GM12892 (cell line): ENCODE data around the gene CBX4.

Experiments
- DNase-seq: peaks from one replicate; pipeline ENCODE4 v3.0.0; 2011; ENCODE audit not compliant: insufficient read length
- FAIRE-seq: peaks from 2 replicates; lab custom pipeline; 2011; peaks lifted over from hg19 to GRCh38; lab: Jason Lieb, UNC
- POLR2A ChIP-seq: IDR thresholded peaks from 2 replicates; pipeline ENCODE4 v1.6.1; 2011; ENCODE audit warnings: low read depth, low read length, control low read depth
- POLR2AphosphoS5 ChIP-seq: IDR thresholded peaks from 2 replicates; pipeline ENCODE4 v1.6.1; 2011; ENCODE audit warnings: low read depth, low read length, control low read depth
- TAF1 ChIP-seq: IDR thresholded peaks from 2 replicates; pipeline ENCODE4 v1.6.1; 2011; ENCODE audit warnings: low read depth, mild to moderate bottlenecking, control low read depth, low read length, borderline replicate concordance

Gene CBX4

DNA sequence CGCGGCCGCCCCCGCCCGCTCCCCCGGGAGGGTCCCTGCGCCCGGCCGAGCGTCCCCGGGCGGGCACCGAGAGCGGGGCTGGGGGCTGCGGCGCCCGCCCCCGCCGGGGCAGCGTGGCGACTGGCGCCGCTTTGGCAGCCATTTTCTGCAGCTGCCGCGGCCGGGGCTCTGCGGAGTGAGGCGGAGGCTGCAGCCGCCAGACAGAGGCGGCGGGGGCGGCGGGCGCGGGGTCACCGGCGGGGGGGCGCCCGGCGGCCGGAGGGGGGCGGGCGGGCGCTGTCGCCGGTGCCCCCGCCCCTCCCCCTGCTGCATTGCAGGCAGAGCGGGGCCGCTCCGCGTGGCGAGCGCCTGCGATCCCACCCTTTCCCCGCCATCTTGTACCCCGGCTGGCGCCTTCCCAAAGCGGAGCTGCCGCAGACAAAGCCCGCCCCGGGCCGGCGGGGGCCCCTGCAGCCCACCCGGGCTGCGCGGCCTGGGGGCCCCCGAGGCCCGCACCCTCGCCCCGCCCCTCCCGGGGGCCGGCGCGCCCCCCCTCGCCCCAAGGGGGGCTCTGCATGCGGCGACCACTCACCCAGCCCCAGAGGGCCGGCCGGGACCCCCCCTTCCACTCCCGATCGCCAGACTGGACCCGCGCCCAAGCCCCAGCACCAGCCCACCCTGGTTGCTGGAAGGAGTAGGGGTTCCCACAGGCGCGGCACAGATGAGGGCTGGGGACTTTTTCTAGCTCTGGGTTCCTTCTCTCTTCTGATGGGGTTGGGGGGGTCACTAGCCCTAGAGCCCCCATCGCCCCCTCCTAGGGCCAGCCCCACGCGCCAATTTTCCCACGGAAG is 25.7 kb downstream of the CBX4 start:
- FAIRE-seq (no peak), DNase-seq (no peak)
- TF ChIP-seq TAF1 (no peak), POLR2A (no peak), POLR2AphosphoS5 (no peak)

DNA sequence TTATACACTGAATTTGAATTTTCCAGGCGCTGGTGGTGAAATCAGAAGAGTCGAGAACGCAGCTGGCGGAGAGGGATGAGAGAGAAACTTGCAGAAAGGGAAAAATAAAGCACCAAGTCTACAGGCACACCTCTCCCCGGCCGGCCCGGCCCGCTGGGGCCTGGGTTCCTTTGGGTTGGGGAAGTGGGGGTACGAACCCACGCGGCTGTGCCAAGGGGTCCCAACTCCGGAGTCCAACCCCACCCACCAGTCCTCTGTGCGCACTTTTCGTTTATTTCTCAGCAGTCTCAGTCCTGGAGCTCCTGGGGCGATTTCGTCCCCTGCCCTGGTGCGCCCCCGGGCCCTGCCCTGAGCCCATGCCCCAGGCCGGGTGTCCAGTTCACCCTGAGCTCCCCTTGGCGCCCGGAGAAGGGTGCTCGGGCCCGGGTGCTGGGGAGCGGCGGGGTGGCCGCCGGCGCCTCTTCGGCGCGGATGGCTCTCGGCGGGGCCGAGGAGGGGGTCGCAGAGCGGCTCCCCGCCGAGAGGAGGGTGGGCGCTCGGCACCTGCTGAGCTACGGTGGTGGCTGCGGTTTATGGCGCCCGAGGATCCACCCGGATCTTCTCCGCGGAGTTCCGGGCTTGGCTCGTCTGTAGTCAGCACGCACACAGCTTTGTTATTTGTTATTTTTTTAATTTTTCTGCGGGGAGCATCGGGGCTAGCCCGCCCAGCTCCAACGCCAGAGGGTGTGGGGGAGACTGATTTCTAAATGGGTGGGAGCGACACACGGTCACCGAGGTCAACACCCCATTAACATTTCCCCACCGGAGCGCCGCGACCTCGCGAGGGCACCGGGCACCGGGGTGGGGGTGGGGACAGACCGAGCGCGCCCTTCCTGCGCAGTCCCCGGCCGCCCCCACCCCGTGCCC is 26.6 kb downstream of the CBX4 start:
- no peak for TF ChIP-seq POLR2AphosphoS5
- TF ChIP-seq POLR2A, result no peak
- no peak for TF ChIP-seq TAF1
- FAIRE-seq (no peak), DNase-seq (no peak)

- DNase-seq (no peak), FAIRE-seq (no peak)
- TF ChIP-seq POLR2AphosphoS5 (no peak), POLR2A (no peak), TAF1 (no peak)
Measured at GRCh38 chr17:79811868-79812352, 27.3 kb downstream of the CBX4 start.

DNA sequence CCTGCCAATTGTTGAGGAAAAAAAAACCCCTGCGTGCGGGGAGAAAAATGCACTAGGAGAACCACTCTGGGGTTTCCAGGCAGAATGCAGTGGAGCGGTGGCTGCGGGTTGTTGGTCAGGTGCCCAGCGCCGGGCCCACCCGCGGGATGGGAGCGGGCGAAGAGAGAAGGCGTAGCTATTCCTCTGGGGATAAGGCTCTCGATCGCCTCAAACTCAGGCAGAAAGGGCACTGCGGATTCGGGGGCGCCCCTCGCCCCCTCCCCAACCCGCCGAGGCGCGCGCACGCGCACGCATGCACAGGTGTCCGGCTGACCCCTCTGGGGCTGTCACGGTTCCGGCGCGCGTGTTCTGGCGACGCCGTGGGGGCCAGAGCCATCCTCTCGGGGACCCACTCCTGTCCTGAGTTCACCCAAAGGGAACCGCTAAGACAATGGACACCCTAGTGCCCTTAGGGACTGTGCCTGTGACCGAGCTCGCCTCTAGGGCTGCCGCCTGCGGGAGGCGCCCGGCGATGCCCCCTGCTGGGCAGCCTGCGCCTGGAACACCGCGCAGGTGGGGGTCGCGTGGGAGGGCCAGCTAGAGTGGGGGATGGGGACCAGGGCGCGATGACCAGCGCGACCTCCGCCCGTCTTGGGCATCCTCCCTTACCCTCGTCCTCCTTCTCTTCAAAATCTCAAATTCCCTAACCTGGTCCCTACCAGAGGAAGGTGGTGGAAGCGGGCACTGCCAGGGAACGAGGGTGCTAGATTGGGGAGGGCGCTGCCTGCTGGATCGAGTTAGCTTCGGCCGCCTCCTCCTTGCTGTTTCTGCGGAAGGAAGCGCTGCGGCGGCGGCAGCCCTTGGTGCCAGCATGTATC is 28.0 kb downstream of the CBX4 start:
- FAIRE-seq, result peak; percentile 60
- DNase-seq, result no peak
- no peak for TF ChIP-seq POLR2AphosphoS5
- TF ChIP-seq TAF1, result no peak
- TF ChIP-seq POLR2A, result no peak

- FAIRE-seq, result peak; percentile 89
- TF ChIP-seq POLR2AphosphoS5 (no peak), TAF1 (no peak), POLR2A (no peak)
- DNase-seq, result peak; percentile 90
Measured at GRCh38 chr17:79810130-79811010, 28.9 kb downstream of the CBX4 start.

- DNase-seq, result no peak
- peak; percentile 86 for FAIRE-seq
- TF ChIP-seq POLR2AphosphoS5 (no peak), POLR2A (no peak), TAF1 (no peak)
Measured at GRCh38 chr17:79809530-79810129, 29.6 kb downstream of the CBX4 start.

DNA sequence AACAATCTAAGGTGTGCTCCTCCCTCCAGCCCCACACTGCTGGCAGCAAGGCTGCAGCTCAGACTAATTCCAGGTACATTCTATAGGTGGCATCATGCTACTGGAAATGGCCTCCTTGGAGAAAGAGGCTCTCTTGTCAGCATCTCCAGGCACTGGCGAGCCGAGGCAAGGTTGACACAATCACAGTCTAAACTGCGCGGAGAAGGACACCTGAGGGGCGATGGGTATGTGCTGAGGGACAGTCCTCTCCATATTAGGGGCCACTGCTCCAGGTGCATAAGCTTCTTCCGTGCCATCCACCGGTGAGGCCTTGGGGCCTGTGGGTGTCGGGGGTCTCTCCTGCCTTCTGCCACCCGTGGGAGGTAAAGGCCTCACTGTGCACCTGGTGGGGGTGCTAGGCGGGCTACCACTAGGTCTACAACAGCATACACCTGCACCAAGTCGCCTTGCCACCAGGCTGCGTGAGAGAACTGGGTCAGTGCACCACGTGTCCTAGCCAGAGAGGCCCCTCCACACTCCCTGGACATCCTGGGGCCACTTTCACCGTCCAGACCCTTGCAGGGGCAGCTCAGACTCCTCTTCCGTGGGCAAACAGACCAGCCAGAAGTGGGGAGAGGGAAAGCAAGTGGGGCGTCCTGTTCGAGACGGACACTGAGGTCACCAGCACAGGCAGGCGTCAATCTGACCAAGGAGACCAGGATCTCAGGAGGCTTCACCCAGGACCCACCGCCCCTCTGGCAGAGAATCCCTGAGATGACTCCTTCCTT is 30.3 kb downstream of the CBX4 start:
- DNase-seq, result no peak
- no peak for FAIRE-seq
- no peak for TF ChIP-seq POLR2A
- no peak for TF ChIP-seq POLR2AphosphoS5
- no peak for TF ChIP-seq TAF1

- FAIRE-seq (no peak), DNase-seq (no peak)
- no peak for TF ChIP-seq POLR2AphosphoS5
- no peak for TF ChIP-seq POLR2A
- no peak for TF ChIP-seq TAF1
Measured at GRCh38 chr17:79806863-79807720, 32.1 kb downstream of the CBX4 start.

- FAIRE-seq (no peak), DNase-seq (no peak)
- TF ChIP-seq POLR2A (no peak), POLR2AphosphoS5 (no peak), TAF1 (no peak)
Measured at GRCh38 chr17:79806446-79806760, 32.8 kb downstream of the CBX4 start.
